Esophagus muscularis mucosa (tissue), 3 donors: ENCODE measurements around the gene LRRC8D.
"Not testable (repeated sequence)": the region's sequence is repeated elsewhere in the genome, so short reads cannot be mapped to it uniquely, and the experiment has no call there.

Experiments used
- CTCF ChIP-seq, 3 experiments: fragments of 200-600 bp in 2 of 3; fragments of 450-650 bp in 1 of 3; sonication (generic) in 2 of 3; IDR thresholded peaks; one replicate each; pipeline ENCODE4 v1.5.1; 2017 to 2019; ENCODE audit warnings: antibody characterized with exemption in 3 of 3, mild to moderate bottlenecking in 2 of 3, moderate library complexity in 1 of 3
- POLR2AphosphoS5 ChIP-seq, 2 donors: sonication (generic); formaldehyde crosslinking; IDR thresholded peaks; one replicate each; pipeline ENCODE4 v1.6.1; 2017; ENCODE audit warnings: antibody characterized with exemption in 2 of 2

DNA sequence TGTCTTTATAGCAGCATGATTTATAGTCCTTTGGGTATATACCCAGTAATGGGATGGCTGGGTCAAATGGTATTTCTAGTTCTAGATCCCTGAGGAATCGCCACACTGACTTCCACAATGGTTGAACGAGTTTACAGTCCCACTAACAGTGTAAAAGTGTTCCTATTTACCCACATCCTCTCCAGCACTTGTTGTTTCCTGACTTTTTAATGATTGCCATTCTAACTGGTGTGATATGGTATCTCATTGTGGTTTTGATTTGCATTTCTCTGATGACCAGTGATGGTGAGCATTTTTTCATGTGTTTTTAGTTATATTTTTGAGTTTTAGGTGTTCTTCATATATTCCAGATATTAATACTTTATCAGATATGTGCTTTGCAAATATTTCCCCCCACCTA, 43.6 kb upstream of the LRRC8D start:
- TF ChIP-seq POLR2AphosphoS5, CTCF (IDR thresholded peaks at IDR 0.05): not testable (repeated sequence)
